Measurements from ENCODE around the gene TRPM5.

Gene TRPM5

GRCh38 chr11:2421996-2422395 lies 22.3 kb downstream of the TRPM5 start:
- Histone ChIP-seq H3K27me3 (ENCODE audit: low read depth, low read length) (no peaks in the 10 kb centered on the region), H3K9me3 (ENCODE audit: control insufficient read depth in 1 of 2, low read length in 2 of 2) (no peaks in the 10 kb centered on the region), H3K36me3 (ENCODE audit: control insufficient read depth in 1 of 2, insufficient read depth in 2 of 2, low read length in 2 of 2) (no peaks in the 10 kb centered on the region), H3K4me1 (ENCODE audit: control insufficient read depth in 1 of 2, insufficient read depth in 2 of 2, low read length in 2 of 2) (peaks cover 0 to 12% of the 10 kb centered on the region in 2 donors), H3K27ac (ENCODE audit: low read length) (no peak overlapping the region), H3K4me3 (ENCODE audit: low read depth in 1 of 2, low read length in 2 of 2) (no peak overlapping the region)

GRCh38 chr11:2421226-2421994 lies 22.9 kb downstream of the TRPM5 start:
- H3K4me3 ChIP-seq (ENCODE audit: low read depth in 1 of 2, low read length in 2 of 2): no peak overlapping the region
- H3K27ac ChIP-seq (ENCODE audit: low read length): no peak overlapping the region
- no peaks in the 10 kb centered on the region for H3K27me3 ChIP-seq (ENCODE audit: low read depth, low read length)
- no peaks in the 10 kb centered on the region for H3K36me3 ChIP-seq (ENCODE audit: control insufficient read depth in 1 of 2, insufficient read depth in 2 of 2, low read length in 2 of 2)
- H3K9me3 ChIP-seq (ENCODE audit: control insufficient read depth in 1 of 2, low read length in 2 of 2): no peaks in the 10 kb centered on the region
- H3K4me1 ChIP-seq (ENCODE audit: control insufficient read depth in 1 of 2, insufficient read depth in 2 of 2, low read length in 2 of 2): peaks cover 0 to 12% of the 10 kb centered on the region in 2 donors

- H3K27ac ChIP-seq (ENCODE audit: low read length): no peak overlapping the region
- no peaks in the 10 kb centered on the region for H3K27me3 ChIP-seq (ENCODE audit: low read depth, low read length)
- no peaks in the 10 kb centered on the region for H3K36me3 ChIP-seq (ENCODE audit: control insufficient read depth in 1 of 2, insufficient read depth in 2 of 2, low read length in 2 of 2)
- no peaks in the 10 kb centered on the region for H3K9me3 ChIP-seq (ENCODE audit: control insufficient read depth in 1 of 2, low read length in 2 of 2)
- no peak overlapping the region for H3K4me3 ChIP-seq (ENCODE audit: low read depth in 1 of 2, low read length in 2 of 2)
- peaks cover 0 to 12% of the 10 kb centered on the region in 2 donors for H3K4me1 ChIP-seq (ENCODE audit: control insufficient read depth in 1 of 2, insufficient read depth in 2 of 2, low read length in 2 of 2)
Observed at GRCh38 chr11:2420502-2421225, 23.6 kb downstream of the TRPM5 start.

GRCh38 chr11:2419638-2420501 lies 24.4 kb downstream of the TRPM5 start:
- no peaks in the 10 kb centered on the region for H3K27me3 ChIP-seq (ENCODE audit: low read depth, low read length)
- peaks cover 0 to 12% of the 10 kb centered on the region in 2 donors for H3K4me1 ChIP-seq (ENCODE audit: control insufficient read depth in 1 of 2, insufficient read depth in 2 of 2, low read length in 2 of 2)
- H3K4me3 ChIP-seq (ENCODE audit: low read depth in 1 of 2, low read length in 2 of 2): no peak overlapping the region
- H3K9me3 ChIP-seq (ENCODE audit: control insufficient read depth in 1 of 2, low read length in 2 of 2): no peaks in the 10 kb centered on the region
- H3K27ac ChIP-seq (ENCODE audit: low read length): no peak overlapping the region
- H3K36me3 ChIP-seq (ENCODE audit: control insufficient read depth in 1 of 2, insufficient read depth in 2 of 2, low read length in 2 of 2): no peaks in the 10 kb centered on the region

- Histone ChIP-seq H3K27me3 (ENCODE audit: low read depth, low read length) (no peaks in the 10 kb centered on the region), H3K9me3 (ENCODE audit: control insufficient read depth in 1 of 2, low read length in 2 of 2) (no peaks in the 10 kb centered on the region), H3K36me3 (ENCODE audit: control insufficient read depth in 1 of 2, insufficient read depth in 2 of 2, low read length in 2 of 2) (no peaks in the 10 kb centered on the region), H3K4me3 (ENCODE audit: low read depth in 1 of 2, low read length in 2 of 2) (no peak overlapping the region), H3K4me1 (ENCODE audit: control insufficient read depth in 1 of 2, insufficient read depth in 2 of 2, low read length in 2 of 2) (peaks cover 0 to 12% of the 10 kb centered on the region in 2 donors), H3K27ac (ENCODE audit: low read length) (no peak overlapping the region)
Observed at GRCh38 chr11:2418693-2419360, 25.5 kb downstream of the TRPM5 start.

GRCh38 chr11:2417856-2418692 lies 26.2 kb downstream of the TRPM5 start:
- Histone ChIP-seq H3K4me1 (ENCODE audit: control insufficient read depth in 1 of 2, insufficient read depth in 2 of 2, low read length in 2 of 2) (peaks cover 0 to 12% of the 10 kb centered on the region in 2 donors), H3K4me3 (ENCODE audit: low read depth in 1 of 2, low read length in 2 of 2) (no peak overlapping the region), H3K36me3 (ENCODE audit: control insufficient read depth in 1 of 2, insufficient read depth in 2 of 2, low read length in 2 of 2) (no peaks in the 10 kb centered on the region), H3K9me3 (ENCODE audit: control insufficient read depth in 1 of 2, low read length in 2 of 2) (no peaks in the 10 kb centered on the region), H3K27me3 (ENCODE audit: low read depth, low read length) (no peaks in the 10 kb centered on the region), H3K27ac (ENCODE audit: low read length) (no peak overlapping the region)

GRCh38 chr11:2416765-2417164 lies 27.5 kb downstream of the TRPM5 start:
- H3K27me3 ChIP-seq (ENCODE audit: low read depth, low read length): no peaks in the 10 kb centered on the region
- H3K36me3 ChIP-seq (ENCODE audit: control insufficient read depth in 1 of 2, insufficient read depth in 2 of 2, low read length in 2 of 2): no peaks in the 10 kb centered on the region
- H3K4me3 ChIP-seq (ENCODE audit: low read depth in 1 of 2, low read length in 2 of 2): no peak overlapping the region
- H3K27ac ChIP-seq (ENCODE audit: low read length): no peak overlapping the region
- H3K9me3 ChIP-seq (ENCODE audit: control insufficient read depth in 1 of 2, low read length in 2 of 2): no peaks in the 10 kb centered on the region
- H3K4me1 ChIP-seq (ENCODE audit: control insufficient read depth in 1 of 2, insufficient read depth in 2 of 2, low read length in 2 of 2): peaks cover 0 to 12% of the 10 kb centered on the region in 2 donors

- H3K27me3 ChIP-seq (ENCODE audit: low read depth, low read length): no peaks in the 10 kb centered on the region
- H3K4me3 ChIP-seq (ENCODE audit: low read depth in 1 of 2, low read length in 2 of 2): no peak overlapping the region
- no peaks in the 10 kb centered on the region for H3K9me3 ChIP-seq (ENCODE audit: control insufficient read depth in 1 of 2, low read length in 2 of 2)
- no peaks in the 10 kb centered on the region for H3K36me3 ChIP-seq (ENCODE audit: control insufficient read depth in 1 of 2, insufficient read depth in 2 of 2, low read length in 2 of 2)
- H3K27ac ChIP-seq (ENCODE audit: low read length): no peak overlapping the region
- peaks cover 0 to 10% of the 10 kb centered on the region in 2 donors for H3K4me1 ChIP-seq (ENCODE audit: control insufficient read depth in 1 of 2, insufficient read depth in 2 of 2, low read length in 2 of 2)
Observed at GRCh38 chr11:2415601-2416380, 28.5 kb downstream of the TRPM5 start.

- no peaks in the 10 kb centered on the region for H3K36me3 ChIP-seq (ENCODE audit: control insufficient read depth in 1 of 2, insufficient read depth in 2 of 2, low read length in 2 of 2)
- H3K27ac ChIP-seq (ENCODE audit: low read length): no peak overlapping the region
- no peak overlapping the region for H3K4me3 ChIP-seq (ENCODE audit: low read depth in 1 of 2, low read length in 2 of 2)
- H3K9me3 ChIP-seq (ENCODE audit: control insufficient read depth in 1 of 2, low read length in 2 of 2): no peaks in the 10 kb centered on the region
- H3K27me3 ChIP-seq (ENCODE audit: low read depth, low read length): no peaks in the 10 kb centered on the region
- H3K4me1 ChIP-seq (ENCODE audit: control insufficient read depth in 1 of 2, insufficient read depth in 2 of 2, low read length in 2 of 2): peaks cover 0 to 4% of the 10 kb centered on the region in 2 donors
Observed at GRCh38 chr11:2415171-2415570, 29.1 kb downstream of the TRPM5 start.

- Histone ChIP-seq H3K4me3 (ENCODE audit: low read depth in 1 of 2, low read length in 2 of 2) (no peak overlapping the region), H3K4me1 (ENCODE audit: control insufficient read depth in 1 of 2, insufficient read depth in 2 of 2, low read length in 2 of 2) (no peaks in the 10 kb centered on the region), H3K27me3 (ENCODE audit: low read depth, low read length) (no peaks in the 10 kb centered on the region), H3K36me3 (ENCODE audit: control insufficient read depth in 1 of 2, insufficient read depth in 2 of 2, low read length in 2 of 2) (no peaks in the 10 kb centered on the region), H3K9me3 (ENCODE audit: control insufficient read depth in 1 of 2, low read length in 2 of 2) (no peaks in the 10 kb centered on the region), H3K27ac (ENCODE audit: low read length) (no peak overlapping the region)
Observed at GRCh38 chr11:2414616-2415015, 29.7 kb downstream of the TRPM5 start.

Measured in muscle layer of duodenum (tissue), 2 donors.